K562 (cell line): ENCODE data around the gene TMEM164. TPM values are rescaled to one million over a fixed set of nuclear protein-coding genes. Genes with fewer than 3 reads are reported as not detected.

Experiments
- FOXJ2 ChIP-seq: fragments of 200-800 bp; sonication (Bioruptor generic); IDR thresholded peaks from 2 replicates; pipeline ENCODE4 v1.6.1; 2016; ENCODE audit warnings: missing genetic modification characterization, missing compliant biosample characterization
- L3MBTL2 ChIP-seq: fragments of 450-650 bp; IDR thresholded peaks from 2 replicates; pipeline ENCODE4 v1.6.1; 2016; ENCODE audit warnings: mild to moderate bottlenecking, moderate library complexity
- MYNN ChIP-seq, 2 experiments: sonication (generic); formaldehyde crosslinking in 1 of 2; IDR thresholded peaks; 2 replicates each; pipeline versions ENCODE4 v1.5.0 to v1.6.1; 2016 to 2020; ENCODE audit warnings: antibody characterized with exemption in 1 of 2, missing genetic modification reagents in 1 of 2
- NFRKB ChIP-seq: fragments of 450-650 bp; IDR thresholded peaks from 2 replicates; pipeline ENCODE4 v1.6.1; 2016; ENCODE audit warnings: low read depth
- NR2C1 ChIP-seq, 2 experiments: fragments of 450-650 bp; IDR thresholded peaks; 2 replicates each; pipeline ENCODE4 v1.6.1; 2017; ENCODE audit warnings: mild to moderate bottlenecking in 2 of 2, antibody characterized with exemption in 1 of 2, inconsistent platforms in 1 of 2, missing compliant biosample characterization in 1 of 2, missing genetic modification characterization in 1 of 2
- PHF8 ChIP-seq: fragments of 200-600 bp; sonication (generic); IDR thresholded peaks from 2 replicates; pipeline ENCODE4 v1.6.1; 2012; ENCODE audit warnings: mixed run types, mild to moderate bottlenecking, inconsistent platforms, low read length, moderate library complexity, borderline replicate concordance
- SLC30A9 ChIP-seq: fragments of 250-450 bp; sonication (Bioruptor Pico); IDR thresholded peaks from 2 replicates; pipeline ENCODE4 v1.8.0; 2022; ENCODE audit warnings: mild to moderate bottlenecking, moderate library complexity
- XRCC5 ChIP-seq: fragments of 200-400 bp; formaldehyde crosslinking; IDR thresholded peaks from 2 replicates; pipeline ENCODE4 v1.6.1; 2017; ENCODE audit warnings: low read depth, mild to moderate bottlenecking, low read length
- ZC3H4 ChIP-seq: sonication (generic); formaldehyde crosslinking; IDR thresholded peaks from 2 replicates; pipeline ENCODE4 v1.9.0; 2021; ENCODE audit warnings: missing genetic modification reagents, borderline replicate concordance
- ZKSCAN1 ChIP-seq: fragments of 150-350 bp; IDR thresholded peaks from 2 replicates; pipeline ENCODE4 v1.6.1; 2016; ENCODE audit warnings: low read depth, low read length
- polyA plus RNA-seq, 8 experiments: library from polyadenylated mRNA; depleted of rRNA in 4 of 8; stranded (reverse) in 5 of 8; unstranded in 3 of 8; fragments of >200 nt; fragmentation: Nextera tagmentation in 2 of 8; fragmentation: Illumina TruSeq in 1 of 8; extraction: Ambion mirVana in 2 of 8; extraction: Trizol in 1 of 8; gene quantifications; 2 replicates each; pipeline versions ENCODE4 v1.2.1 to v1.2.3, GENCODE V29; 2011 to 2014; ENCODE audit warnings: inconsistent platforms in 1 of 8, missing spikeins in 1 of 8
- total RNA-seq, 7 experiments: library from RNA; depleted of rRNA in 6 of 7; stranded (reverse); fragments of >200 nt in 6 of 7; fragmentation: Illumina TruSeq in 2 of 7; extraction: Trizol in 2 of 7; gene quantifications; 2 replicates each; pipeline versions ENCODE4 v1.2.1 to v1.2.3, GENCODE V29; 2011 to 2021; ENCODE audit warnings: low replicate concordance in 1 of 7
- TF ChIP-seq, protein P1 (sequence below): IDR thresholded peaks from 2 replicates; pipeline ENCODE4 v1.6.1; 2016; ENCODE audit warnings: missing genetic modification characterization, missing compliant biosample characterization
- TF ChIP-seq, protein P2 (sequence below), 2 experiments: fragments of 450-650 bp; IDR thresholded peaks; 2 replicates each; pipeline ENCODE4 v1.6.1; 2018; ENCODE audit warnings: mild to moderate bottlenecking in 2 of 2, low read depth in 1 of 2; ENCODE audit not compliant: partially characterized antibody in 2 of 2
- TF ChIP-seq, protein P3 (sequence below): fragments of 250-450 bp; sonication (Bioruptor Pico); IDR thresholded peaks from 2 replicates; pipeline ENCODE4 v1.8.0; 2021; ENCODE audit warnings: borderline replicate concordance, mild to moderate bottlenecking, moderate library complexity; ENCODE audit not compliant: poor library complexity, severe bottlenecking

The TMEM164 gene
- total and polyA plus RNA-seq, 9 of the 15 experiments (the other 6 are each of a cell fraction or from before 2014, with no cell fraction given), result 2.4 to 57.3 (median 23.1) TPM

DNA sequence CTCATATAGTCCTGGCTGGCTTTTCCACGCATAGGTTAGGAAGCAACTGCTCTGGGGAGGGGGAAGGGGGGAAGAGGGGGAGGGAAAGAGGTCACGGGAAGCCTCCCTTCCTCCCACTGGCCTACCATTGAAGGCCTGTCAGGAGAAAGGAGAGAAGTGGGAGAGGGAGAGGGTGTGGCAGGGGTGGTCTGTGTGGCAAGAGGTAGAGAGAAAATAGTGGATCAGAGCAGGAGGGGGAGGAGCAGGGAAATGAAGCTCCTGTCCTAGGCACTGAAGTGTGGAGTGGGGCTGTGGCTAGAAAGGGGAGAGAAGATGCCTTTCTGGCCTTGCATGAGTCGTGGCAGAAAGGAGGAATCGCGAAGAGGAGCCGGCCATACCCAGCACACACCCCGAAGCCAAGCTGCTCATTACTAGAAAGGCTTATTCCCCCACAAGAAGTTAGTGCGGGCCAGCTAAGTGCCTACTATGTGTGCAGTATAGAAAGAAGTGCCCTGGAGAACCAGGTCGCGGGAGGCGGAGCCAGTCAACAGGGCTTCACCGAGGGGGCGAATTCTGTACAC lies 1.1 kb upstream of the TMEM164 start (continued):
- TF ChIP-seq NR2C1 (IDR thresholded peaks at IDR 0.05) (no peak), NR2C1 (tag; IDR thresholded peaks at IDR 0.05) (peak; percentile 29; the same call in 1 of the 2 replicates), SLC30A9 (CRISPR knock-in tag) (no peak), NFRKB (peak; percentile 62; the same call in 1 of the 2 replicates), ZC3H4 (CRISPR knock-in tag) (0 out of 2 replicates have a peak, but pooled peaks have one; percentile 33), FOXJ2 (tag) (no peak), PHF8 (peak; percentile 47; the same call in 1 of the 2 replicates), ZKSCAN1 (peak; percentile 98), L3MBTL2 (peak; percentile 92; the same call in 1 of the 2 replicates), MYNN (IDR thresholded peaks at IDR 0.05) (no peak), MYNN (CRISPR knock-in tag; IDR thresholded peaks at IDR 0.05) (no peak), XRCC5 (0 out of 2 replicates have a peak, but pooled peaks have one; percentile 18)
- TF ChIP-seq, protein P1, sequence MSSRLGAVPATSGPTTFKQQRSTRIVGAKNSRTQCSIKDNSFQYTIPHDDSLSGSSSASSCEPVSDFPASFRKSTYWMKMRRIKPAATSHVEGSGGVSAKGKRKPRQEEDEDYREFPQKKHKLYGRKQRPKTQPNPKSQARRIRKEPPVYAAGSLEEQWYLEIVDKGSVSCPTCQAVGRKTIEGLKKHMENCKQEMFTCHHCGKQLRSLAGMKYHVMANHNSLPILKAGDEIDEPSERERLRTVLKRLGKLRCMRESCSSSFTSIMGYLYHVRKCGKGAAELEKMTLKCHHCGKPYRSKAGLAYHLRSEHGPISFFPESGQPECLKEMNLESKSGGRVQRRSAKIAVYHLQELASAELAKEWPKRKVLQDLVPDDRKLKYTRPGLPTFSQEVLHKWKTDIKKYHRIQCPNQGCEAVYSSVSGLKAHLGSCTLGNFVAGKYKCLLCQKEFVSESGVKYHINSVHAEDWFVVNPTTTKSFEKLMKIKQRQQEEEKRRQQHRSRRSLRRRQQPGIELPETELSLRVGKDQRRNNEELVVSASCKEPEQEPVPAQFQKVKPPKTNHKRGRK (tag), result peak; percentile 52
- TF ChIP-seq, protein P2, sequence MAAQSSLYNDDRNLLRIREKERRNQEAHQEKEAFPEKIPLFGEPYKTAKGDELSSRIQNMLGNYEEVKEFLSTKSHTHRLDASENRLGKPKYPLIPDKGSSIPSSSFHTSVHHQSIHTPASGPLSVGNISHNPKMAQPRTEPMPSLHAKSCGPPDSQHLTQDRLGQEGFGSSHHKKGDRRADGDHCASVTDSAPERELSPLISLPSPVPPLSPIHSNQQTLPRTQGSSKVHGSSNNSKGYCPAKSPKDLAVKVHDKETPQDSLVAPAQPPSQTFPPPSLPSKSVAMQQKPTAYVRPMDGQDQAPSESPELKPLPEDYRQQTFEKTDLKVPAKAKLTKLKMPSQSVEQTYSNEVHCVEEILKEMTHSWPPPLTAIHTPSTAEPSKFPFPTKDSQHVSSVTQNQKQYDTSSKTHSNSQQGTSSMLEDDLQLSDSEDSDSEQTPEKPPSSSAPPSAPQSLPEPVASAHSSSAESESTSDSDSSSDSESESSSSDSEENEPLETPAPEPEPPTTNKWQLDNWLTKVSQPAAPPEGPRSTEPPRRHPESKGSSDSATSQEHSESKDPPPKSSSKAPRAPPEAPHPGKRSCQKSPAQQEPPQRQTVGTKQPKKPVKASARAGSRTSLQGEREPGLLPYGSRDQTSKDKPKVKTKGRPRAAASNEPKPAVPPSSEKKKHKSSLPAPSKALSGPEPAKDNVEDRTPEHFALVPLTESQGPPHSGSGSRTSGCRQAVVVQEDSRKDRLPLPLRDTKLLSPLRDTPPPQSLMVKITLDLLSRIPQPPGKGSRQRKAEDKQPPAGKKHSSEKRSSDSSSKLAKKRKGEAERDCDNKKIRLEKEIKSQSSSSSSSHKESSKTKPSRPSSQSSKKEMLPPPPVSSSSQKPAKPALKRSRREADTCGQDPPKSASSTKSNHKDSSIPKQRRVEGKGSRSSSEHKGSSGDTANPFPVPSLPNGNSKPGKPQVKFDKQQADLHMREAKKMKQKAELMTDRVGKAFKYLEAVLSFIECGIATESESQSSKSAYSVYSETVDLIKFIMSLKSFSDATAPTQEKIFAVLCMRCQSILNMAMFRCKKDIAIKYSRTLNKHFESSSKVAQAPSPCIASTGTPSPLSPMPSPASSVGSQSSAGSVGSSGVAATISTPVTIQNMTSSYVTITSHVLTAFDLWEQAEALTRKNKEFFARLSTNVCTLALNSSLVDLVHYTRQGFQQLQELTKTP (IDR thresholded peaks at IDR 0.05; ENCODE audit: low read depth in 1 of 2, partially characterized antibody in 2 of 2), result no peak
- TF ChIP-seq, protein P3, sequence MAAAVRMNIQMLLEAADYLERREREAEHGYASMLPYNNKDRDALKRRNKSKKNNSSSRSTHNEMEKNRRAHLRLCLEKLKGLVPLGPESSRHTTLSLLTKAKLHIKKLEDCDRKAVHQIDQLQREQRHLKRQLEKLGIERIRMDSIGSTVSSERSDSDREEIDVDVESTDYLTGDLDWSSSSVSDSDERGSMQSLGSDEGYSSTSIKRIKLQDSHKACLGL (CRISPR knock-in tag), result no peak
